ENCODE data around the gene OSBPL9.
"Not testable (repeated sequence)": the region's sequence is repeated elsewhere in the genome, so short reads cannot be mapped to it uniquely, and the experiment has no call there.

OSBPL9 gene

DNA sequence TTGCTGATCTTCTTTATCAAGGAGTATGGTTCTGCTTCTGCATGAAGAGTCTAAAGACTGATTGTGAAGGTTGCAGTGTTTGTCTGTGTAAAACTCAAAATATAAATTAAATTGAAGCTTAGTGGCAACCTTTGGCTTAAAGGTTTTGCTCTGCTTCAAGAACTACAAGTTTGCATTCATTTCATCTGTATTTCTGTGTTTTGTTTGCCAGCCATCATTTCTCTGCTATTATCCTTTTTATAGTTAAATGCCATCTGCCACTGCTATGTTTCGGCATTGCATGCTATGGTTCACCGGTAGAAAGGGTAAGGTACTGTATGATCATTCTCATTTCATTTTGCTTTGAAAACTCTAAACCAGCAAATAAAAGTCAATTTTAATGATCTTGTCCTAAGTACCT lies 52.9 kb downstream of the OSBPL9 start:
- no peak for DNase-seq

DNA sequence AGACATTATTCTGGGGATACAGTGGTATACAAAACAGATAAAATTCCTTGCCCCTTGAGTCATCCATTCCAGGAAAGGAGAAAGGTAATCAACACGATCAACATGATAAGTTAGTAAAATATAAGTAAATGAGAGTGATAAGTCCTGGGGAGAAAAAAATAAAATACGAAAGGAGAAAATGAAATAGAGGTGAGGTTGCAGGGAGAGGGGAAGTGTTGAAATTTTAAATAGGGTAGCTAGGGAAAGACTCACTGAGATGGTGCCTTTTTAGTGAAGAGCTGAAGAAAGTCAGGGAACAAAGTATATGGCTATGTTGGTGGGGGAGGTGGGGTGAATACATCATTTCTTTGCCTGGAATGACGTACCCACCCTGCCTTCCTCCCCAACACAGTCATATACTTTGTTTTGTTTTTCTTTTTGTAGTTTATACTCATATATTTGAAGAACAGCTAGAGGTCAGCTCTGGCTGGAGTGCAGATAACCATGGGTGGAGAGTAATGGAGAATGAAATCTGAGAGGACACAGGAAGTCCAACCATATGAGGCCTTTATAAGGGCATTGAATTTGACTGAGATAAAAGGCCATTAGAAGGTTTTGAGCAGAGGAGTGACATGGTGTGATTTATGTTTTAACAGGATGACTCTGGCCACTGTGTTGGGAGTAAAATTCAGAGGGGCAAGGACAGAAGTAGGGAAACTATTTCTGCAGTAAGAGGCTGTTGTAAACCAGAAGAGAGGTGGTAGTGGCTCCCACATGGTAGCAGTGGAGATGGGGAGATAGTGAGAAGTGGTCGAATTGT lies 54.8 kb downstream of the OSBPL9 start:
- peak; percentile 33 for DNase-seq

DNA sequence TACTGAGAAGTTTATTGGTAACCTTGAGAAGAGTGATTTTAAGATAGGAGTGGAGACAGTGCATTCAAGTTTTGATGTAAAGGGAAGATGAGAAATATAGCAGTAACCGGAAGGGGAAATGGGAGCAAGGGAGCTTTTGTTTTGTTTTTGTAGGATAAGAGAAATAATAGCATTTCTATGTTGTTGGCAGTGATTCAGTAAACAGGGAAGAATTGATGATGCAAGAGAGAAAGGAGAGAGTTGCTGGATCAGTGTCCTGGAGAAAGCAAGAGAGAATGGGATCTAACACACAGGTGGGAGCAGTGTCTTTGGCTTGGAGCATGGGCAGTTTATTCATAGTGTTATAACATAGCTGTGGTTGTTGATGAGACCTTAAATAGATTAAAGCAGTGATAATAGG lies 56.4 kb downstream of the OSBPL9 start:
- DNase-seq, result no peak

DNA sequence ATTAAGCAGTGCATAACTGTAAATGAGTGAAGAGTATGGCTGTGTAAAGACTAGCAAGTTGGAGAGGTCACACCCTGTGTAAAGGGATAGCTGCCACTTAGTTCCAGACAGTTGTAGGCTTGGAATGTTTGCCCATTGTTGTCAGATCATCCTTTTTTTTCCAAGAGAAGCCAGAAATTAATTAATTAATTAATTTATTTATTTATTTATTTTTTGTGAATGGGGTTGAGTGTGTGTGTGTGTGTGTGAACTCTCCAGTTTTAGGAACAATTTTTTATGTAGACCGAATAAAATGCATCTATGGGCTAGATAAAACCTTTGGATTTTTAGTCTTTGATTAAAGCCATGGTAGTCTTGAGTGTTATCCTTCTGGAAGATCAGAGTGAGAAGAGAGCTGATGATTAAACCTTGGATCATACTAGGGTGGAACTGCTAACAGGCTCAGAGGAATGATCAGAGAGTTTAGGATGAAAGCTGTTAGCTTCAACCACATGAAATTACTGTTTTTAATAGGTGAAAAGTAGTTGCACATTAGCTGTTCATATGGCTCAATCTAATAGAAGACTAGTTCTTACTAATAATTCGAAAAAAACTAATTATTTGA lies 58.4 kb downstream of the OSBPL9 start:
- no peak for DNase-seq

DNA sequence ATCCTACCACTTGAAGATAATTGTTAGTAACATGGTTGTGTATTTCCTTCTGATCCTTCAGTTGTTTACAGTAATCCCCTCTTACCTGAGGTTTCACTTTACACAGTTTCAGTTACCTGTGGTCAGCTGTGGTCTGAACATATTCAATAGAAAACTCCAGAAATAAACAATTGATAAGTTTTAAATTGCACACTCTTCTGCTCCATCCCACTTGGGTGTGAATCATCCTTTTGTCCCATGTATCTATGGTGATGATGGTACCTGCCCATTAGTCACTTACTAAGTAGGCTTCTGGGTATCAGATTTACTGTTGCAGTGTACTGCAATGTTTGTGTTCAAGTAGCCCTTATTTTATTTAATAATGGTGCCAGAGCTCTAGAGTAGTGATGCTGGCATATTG lies 62.5 kb downstream of the OSBPL9 start:
- DNase-seq, result peak; percentile 16

DNA sequence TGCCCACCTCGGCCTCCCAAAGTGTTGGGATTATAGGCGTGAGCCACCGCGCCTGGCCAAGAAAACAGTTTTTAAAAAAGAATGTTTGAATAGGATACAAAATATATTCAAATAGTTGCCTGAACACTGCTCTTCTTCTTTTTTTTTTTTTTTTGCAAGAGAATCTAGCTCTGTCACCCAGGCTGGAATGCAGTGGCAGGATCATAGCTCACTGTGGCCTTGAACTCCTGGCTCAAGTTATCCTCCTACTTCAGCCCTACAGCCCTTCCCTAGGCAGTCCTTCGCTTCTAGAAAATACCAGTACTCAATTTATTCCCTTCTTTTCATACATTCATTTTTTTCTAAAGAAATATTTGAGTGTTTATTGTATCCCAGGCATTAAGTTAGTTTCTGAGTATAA lies 67.9 kb downstream of the OSBPL9 start:
- DNase-seq, result no peak

DNA sequence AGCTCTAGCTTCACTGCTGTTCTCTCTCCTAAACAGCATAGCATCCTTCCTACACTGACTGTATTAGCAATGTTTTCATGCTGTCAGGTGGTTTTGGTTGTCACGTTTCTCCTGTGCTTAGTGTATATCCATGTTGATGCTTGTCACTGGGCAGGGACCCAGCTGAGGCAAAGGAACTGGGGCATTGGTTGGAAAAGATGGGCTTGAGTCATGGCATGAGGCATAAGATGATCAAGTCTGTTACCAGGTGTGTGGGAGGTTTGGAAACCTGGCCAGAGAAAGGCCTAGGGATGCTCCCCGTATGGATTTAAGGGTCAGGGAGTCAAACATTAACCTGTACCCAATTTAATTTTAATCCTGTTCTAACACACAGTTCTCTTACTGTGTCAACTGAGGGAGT lies 69.6 kb downstream of the OSBPL9 start:
- DNase-seq, result no peak

DNA sequence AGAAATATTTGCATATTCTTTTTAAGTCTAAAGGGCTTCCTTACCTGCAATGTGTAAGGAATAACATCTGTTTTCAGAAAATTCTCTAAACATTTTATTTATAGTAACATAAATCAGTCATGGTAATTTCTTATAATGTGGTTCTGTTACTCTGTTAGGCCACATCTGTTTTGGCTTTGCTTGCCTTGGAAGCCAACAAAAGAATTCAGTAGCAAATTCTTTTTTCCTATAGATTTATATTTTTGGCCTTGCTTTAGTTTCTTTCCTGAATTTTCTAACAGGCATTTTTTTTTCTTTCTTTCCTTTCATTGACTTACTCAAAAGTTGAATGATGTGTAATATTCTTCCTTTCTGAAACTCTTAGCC lies 72.2 kb downstream of the OSBPL9 start:
- peak; percentile 66 for DNase-seq

DNA sequence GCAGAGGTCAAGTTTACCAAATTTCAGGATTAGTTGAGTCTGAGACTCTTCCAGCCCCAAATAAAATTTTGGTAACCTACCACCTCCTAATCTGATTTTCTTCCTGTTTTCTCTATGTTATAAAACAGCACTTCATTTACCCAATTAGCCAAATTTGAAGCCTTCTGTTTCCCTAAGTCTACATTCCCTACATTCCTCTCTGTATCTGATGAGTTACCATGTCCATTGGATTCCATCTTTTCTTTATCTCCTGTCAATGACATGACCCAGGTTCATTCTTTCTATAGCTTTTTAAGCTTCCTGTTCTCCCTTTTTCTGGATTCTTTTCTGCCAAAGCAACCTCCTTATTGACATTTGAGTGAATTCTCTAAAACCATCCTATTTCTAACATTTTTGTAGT lies 72.8 kb downstream of the OSBPL9 start:
- DNase-seq, result no peak

DNA sequence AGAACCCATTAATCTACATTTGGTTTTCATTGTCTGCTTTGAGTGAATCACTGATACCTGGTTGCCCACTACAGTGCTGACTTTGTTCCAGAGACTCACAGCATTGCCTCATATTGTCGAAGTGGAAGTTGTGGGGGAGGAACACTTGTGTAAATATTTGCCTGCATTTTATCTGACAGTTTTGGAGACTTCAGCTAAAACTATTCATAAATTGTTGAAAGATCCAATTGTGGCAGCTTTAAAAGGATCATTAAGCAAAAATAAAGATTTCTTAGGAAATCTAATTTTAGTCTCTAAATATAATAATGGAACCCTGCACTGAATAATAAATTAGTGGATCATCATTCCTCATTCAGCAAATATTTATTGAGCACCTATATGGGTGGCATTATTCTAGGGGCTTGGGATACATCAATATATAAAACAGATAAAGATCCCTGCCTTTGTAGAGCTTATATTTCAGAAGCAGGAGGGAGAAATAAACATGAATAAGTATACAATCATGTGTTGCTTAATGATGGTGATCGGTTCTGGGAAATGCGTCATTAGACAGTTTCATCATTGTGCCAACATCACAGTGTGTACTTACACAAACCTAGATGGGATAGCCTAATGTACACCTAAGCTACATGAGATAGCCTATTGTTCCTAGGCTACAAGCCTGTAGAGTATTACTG lies 73.5 kb downstream of the OSBPL9 start:
- DNase-seq, result peak; percentile 68

DNA sequence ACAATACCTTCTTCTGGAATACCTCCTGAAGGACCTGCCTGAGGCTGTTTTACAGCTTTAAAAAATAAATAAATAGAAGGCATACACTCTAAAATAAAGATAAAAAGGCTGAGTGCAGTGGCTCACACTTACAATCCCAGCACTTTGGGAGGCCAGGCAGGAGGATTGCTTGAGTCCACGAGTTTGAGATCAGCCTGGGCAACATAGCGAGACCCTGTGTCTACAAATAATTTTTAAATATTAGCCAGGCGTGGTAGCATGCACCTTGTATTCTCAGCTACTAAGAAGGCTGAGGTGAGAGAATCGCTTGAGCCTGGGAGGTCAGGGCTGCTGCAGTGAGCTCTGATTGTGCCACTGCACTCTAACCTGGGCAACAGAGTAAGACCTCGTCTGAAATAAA lies 75.0 kb downstream of the OSBPL9 start:
- no peak for DNase-seq

DNA sequence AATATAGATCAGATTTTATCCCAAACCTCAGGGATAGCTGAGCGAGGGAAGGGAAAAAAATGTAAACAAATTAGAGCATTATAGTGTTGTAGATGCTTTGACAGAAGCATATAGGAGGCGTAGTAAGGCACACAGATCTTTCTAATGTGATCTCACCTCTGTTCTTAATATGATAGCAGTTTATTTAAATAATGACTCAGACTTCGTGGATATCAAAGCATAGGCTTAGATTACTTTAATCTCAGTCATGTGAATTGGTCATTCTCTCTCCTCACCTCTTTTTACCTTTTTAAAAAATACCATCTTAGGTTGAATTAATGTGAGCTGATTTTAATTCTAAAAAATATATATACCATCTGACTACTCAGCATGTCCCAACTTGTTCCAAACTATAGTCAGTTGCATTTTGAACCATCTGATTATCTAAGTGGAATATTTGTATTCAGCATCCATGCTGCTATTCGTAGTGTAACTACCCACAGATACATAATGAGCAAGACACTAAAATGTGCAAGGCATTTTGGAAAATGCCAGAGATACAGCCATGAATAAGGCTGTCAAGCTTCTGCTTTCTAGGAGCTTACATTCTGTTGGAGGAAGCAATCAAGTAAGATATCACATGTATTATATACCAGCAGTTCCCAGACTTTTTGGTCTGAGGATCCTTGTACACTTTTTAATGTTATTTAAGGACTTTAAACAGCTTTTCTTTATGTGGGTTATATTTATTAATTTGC lies 76.7 kb downstream of the OSBPL9 start:
- peak; percentile 47 for DNase-seq

DNA sequence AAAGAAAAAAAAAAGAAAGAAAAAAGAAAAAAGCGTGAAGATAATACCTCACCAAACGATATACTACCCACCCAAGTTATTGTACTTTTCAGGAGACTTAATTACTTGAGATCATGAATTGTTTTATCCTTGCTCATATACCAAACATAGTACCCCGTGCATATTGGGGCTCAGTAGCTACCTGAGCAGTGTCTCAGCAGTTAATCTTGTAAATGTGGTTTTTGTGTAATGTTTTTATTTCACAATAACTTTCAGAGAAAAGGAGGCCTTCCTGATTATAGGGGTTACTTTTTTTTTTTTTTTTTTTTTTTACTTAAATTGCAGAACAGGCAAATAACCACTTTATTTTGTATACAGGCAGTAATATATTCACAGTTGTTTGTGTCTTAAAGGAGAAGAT lies 80.3 kb downstream of the OSBPL9 start:
- no peak for DNase-seq

DNA sequence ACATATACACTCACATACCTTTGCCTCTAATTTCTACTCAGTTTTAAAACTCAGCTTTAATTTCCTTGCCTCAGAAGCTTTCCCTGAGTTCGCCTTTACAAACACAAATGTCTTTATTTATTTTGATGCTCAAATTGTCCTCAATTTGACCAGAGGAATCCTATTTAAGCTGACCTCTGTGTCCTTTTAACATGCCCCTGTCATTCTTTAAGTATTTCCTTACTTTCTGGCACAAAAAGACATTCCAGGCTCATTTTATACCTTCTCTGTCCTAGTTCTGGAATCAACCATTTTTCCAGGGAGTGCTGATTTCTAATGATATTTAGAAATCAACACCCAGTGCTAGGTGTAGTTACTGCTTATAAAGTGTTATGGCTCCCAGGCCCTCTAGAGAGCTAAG lies 82.5 kb downstream of the OSBPL9 start:
- DNase-seq, result no peak

DNA sequence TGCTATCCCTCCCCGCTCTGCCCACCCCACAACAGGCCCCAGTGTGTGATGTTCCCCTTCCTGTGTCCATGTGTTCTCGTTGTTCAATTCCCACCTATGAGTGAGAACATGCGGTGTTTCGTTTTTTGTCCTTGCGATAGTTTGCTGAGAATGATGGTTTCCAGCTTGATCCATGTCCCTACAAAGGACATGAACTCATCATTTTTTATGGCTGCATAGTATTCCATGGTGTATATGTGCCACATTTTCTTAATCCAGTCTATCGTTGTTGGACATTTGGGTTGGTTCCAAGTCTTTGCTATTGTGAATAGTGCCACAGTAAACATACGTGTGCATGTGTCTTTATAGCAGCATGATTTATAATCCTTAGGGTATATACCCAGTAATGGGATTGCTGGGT lies 84.9 kb downstream of the OSBPL9 start:
- DNase-seq, result not testable (repeated sequence)

DNA sequence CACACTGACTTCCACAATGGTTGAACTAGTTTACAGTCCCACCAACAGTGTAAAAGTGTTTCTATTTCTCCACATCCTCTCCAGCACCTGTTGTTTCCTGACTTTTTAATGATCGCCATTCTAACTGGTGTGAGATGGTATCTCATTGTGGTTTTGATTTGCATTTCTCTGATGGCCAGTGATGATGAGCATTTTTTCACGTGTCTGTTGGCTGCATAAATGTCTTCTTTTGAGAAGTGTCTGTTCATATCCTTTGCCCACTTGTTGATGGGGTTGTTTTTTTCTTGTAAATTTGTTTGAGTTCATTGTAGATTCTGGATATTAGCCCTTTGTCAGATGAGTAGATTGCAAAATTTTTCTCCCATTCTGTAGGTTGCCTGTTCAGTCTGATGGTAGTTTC lies 85.3 kb downstream of the OSBPL9 start:
- not testable (repeated sequence) for DNase-seq

DNA sequence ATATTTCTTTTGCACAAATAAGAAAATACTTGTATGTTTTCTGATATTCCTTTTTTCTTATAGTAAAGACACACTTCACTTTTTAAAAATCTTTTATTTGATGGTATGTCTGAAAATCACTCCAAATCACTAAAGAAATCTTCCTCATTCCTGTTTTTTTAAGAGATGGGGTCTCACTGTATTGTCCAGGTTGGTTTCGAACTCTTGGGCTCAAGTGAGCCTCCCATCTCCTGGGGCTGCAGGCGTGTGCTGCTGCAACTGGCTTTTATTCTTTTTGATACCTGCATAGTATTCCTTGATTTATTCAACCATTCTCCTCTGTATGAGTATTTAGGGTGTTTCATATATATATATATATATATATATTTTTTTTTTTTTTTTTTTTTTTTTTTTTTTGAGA lies 88.1 kb downstream of the OSBPL9 start:
- no peak for DNase-seq

DNA sequence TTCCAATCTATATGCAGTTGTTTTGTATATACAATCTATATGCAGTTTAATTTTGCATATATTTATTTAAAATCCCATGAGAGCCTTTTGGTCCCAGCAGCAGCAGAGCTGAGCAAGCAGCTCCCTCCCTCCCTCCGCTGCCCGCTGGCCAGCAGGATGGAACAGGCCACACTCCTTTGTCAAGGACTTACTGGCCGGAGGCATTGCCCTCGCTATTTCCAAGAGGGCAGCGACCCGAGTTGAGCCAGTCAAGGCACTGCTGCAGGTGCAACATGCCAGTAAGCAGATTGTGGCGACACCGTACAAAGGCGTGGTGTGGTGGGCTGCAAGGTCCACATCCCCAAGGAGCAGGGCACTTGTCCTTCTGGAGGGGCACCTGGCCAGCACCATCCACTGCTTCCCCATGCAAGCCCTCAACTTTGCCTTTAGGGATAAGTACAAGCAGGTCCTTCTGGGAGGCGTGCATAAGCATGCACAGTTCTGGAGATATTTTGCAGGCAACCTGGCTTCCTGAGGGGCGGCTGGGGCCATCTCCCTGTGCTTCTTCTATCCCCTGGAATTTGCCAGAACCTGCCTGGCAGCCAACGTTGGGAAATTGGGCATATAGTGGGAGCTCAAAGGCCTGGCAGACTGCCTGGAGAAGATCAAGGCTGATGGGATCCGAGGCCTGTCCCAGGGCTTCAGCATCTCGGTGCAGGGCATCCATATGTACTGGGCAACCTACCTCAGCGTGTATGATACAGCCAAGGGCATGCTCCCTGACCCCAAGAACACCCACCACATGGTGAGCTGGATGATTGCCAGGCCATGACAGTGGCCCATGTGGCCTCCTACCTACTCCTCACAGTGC lies 92.2 kb downstream of the OSBPL9 start:
- no peak for DNase-seq

DNA sequence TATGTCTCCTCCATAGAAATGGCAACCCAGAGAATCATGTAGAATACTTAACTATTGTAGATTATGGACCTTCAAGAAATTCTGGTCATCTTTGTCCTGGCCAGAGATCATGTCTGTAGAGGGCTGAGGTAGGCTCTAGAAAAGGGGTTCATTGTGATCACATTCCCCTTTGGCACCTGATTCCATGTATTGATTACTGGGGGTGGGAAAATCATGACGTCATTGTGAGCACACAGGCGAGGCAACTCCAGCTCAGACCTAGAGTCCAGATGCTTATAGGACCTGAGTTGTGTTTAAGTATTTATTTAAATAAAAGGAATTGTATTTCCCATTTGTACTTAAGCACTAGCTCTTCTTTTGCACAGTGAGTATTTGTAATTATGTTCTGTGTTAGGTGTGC lies 93.1 kb downstream of the OSBPL9 start:
- no peak for DNase-seq

DNA sequence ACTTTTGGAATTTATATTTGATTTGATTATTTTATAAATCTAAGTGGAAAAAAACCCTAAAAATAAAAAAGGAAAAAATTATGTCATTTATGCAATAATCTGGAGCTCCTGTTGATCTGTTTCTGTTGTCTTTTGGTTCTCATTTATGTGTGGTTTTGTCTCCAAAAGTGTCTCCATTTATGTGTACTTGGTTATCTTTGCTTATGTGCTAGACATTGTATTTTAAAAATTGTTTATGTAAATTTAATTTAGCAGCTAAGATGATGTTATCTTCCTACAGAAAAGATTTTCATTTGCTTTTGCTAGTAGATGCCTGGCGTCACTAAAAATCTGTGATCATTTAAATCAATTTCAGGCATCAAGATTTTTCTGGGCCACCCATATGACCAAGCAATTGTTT lies 95.7 kb downstream of the OSBPL9 start:
- no peak for DNase-seq

DNA sequence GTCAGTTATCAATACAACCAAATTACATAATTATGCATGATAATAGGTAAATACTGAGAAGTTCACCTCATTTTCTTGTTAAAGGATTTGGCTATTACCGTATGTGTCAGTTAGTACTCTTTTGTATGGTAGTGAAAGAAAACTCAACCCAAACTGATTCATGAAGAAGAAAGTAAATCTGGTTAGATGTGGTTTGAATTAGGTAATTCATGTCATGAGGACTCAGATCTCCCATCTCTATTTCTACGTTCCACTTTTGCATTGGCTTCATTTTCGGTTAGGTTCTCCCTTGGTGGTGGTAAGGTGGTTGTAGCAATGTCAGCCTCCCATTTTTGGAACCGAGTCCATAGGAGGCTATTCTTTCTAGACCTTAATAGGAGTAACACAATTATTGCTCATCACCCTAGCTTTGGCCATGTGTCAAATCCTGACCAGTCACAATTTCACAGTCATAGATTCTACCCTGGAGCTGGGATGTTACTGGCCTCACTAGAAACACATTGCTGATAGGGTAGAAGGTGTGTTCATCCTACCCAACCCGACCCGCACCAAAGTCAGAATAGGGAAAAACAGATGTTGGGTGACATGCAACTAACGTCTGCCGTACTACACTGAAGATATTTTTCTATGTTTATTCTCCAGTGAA lies 97.6 kb downstream of the OSBPL9 start:
- DNase-seq, result no peak

DNA sequence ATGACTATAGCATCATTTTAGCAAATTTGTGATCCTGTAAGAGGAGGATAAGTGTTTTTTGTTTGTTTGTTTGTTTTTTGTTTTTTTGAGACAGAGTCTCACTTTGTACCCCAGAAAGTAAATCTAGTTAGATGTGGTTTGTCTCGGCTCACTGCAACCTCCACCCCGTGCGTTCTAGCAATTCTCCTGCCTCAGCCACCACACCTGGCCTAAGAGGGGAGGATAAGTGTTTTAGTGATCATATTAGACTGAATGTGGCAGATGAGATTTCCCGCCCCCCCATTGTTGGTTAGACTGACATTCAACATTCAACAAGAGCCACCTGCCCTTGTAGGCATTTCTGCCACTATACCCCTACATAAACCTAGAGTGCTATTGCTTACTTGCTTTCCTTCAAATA lies 98.5 kb downstream of the OSBPL9 start:
- no peak for DNase-seq

All from fibroblast of skin of abdomen (primary cell).